ENCODE data around the gene NR2E1.

Gene NR2E1

GRCh38 chr6:108156180-108156937 lies 9.5 kb upstream of the NR2E1 start:
- H3K4me3 ChIP-seq (ENCODE audit: low read depth, low read length) = no peak overlapping the region
- DNase-seq (ENCODE audit: low read depth) = no peak
- TF ChIP-seq, protein P1, sequence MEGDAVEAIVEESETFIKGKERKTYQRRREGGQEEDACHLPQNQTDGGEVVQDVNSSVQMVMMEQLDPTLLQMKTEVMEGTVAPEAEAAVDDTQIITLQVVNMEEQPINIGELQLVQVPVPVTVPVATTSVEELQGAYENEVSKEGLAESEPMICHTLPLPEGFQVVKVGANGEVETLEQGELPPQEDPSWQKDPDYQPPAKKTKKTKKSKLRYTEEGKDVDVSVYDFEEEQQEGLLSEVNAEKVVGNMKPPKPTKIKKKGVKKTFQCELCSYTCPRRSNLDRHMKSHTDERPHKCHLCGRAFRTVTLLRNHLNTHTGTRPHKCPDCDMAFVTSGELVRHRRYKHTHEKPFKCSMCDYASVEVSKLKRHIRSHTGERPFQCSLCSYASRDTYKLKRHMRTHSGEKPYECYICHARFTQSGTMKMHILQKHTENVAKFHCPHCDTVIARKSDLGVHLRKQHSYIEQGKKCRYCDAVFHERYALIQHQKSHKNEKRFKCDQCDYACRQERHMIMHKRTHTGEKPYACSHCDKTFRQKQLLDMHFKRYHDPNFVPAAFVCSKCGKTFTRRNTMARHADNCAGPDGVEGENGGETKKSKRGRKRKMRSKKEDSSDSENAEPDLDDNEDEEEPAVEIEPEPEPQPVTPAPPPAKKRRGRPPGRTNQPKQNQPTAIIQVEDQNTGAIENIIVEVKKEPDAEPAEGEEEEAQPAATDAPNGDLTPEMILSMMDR (conservative IDR thresholded peaks at IDR 0.05; ENCODE audit: low read depth, low read length) = no peak

DNA sequence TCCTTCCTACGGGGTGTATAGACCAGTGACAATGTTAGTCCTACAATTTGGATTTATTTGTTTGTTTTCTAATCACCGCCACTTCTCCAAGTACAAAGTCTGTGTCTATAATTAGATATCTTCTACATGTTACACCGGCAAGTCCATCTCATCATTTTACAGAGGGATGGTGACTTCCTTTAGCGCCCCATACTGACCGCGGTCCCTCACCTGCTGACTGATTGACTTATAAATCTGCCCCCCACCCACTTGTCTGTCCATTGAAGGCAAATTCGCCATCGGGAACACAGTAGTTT lies 8.9 kb upstream of the NR2E1 start:
- no peak for DNase-seq (ENCODE audit: low read depth)
- H3K4me3 ChIP-seq (ENCODE audit: low read depth, low read length) = no peak overlapping the region
- TF ChIP-seq, protein P1 (conservative IDR thresholded peaks at IDR 0.05; ENCODE audit: low read depth, low read length) = no peak

DNA sequence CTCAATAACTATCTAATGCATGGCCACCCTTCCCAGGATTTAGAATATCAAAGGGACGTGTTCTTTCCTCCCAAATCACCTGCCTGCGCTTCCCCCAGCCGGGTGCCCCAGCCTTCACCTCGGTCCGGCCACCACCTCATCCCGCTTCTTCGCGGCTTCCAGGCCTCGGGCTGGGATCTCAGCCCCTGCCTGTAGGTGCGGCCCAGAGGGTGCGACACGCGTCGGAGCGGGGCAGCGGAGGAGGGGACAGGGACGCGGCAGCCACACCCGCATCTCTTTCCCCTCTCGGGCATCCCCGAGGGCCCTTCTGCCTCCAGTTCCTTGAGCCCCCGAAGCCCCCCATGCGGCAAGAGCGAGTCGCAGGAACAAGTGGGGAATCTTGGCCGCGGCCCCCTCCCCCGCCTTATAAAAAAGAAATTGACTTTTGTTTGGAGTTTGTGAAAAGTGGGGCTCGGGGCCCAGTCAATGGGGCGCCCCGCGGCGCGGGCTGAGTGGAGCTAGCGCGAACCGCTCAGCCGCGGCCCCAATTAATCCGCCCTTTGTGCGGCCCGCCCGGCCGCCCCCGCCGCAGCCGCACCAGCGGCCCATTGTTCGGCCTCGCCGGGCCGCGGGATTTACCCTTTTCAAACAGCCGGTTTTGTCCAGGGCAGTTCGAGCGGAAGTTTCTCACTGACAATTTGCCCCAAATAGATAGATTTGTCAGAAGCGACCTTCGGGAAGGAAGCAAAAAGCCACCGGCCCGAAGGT lies 8.4 kb upstream of the NR2E1 start:
- no peak for DNase-seq (ENCODE audit: low read depth)
- TF ChIP-seq, protein P1 (conservative IDR thresholded peaks at IDR 0.05; ENCODE audit: low read depth, low read length) = no peak
- H3K4me3 ChIP-seq (ENCODE audit: low read depth, low read length) = no peak overlapping the region

DNA sequence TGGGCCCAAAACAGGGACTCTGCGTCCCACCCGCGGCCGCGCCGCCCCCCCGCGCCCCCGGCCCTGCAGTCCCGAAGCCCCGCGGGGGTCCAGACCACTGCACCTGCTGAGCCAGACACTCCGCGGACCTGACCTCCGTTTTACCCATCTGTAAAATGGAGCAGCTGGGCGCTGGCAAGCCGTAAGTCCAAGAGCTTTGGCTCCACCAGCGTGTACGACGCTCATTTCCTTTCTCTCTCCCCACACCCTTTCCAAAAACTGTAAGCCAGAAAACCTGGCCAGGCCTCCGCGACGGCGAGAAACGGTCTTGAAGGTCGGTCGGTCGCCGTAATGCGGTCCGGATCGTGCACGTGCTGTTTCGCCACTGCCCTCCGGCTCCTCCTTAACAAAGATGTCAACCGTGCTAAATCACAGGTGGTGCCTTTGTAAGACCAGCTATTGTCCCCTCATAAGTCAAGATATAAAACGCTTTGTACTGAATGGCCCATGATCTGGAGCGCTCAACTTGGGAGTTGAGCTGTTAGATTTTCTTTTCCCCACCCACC lies 7.8 kb upstream of the NR2E1 start:
- TF ChIP-seq, protein P1 (conservative IDR thresholded peaks at IDR 0.05; ENCODE audit: low read depth, low read length) = no peak
- DNase-seq (ENCODE audit: low read depth) = no peak
- H3K4me3 ChIP-seq (ENCODE audit: low read depth, low read length) = no peak overlapping the region

DNA sequence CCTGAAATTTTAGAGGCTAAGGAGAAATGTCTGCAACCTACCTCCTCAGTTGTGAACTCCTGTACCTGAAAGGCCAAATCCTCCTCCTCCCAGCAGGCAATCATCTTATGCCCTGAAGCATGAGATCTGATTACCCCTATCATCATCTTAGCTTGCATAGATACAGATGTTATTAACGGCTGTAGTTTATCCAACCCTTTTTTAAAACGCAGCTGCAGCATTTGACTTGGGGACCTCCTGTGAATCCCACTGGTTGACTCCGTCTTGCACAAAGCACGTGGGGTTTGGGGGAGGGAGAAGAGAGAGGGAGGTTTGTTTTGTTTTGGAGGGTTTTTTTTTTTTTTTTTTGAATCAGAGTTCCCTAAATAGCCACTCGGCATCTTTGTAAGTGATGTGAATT lies 5.8 kb upstream of the NR2E1 start:
- no peak overlapping the region for H3K4me3 ChIP-seq (ENCODE audit: low read depth, low read length)
- DNase-seq (ENCODE audit: low read depth) = no peak
- TF ChIP-seq, protein P1 (conservative IDR thresholded peaks at IDR 0.05; ENCODE audit: low read depth, low read length) = no peak

DNA sequence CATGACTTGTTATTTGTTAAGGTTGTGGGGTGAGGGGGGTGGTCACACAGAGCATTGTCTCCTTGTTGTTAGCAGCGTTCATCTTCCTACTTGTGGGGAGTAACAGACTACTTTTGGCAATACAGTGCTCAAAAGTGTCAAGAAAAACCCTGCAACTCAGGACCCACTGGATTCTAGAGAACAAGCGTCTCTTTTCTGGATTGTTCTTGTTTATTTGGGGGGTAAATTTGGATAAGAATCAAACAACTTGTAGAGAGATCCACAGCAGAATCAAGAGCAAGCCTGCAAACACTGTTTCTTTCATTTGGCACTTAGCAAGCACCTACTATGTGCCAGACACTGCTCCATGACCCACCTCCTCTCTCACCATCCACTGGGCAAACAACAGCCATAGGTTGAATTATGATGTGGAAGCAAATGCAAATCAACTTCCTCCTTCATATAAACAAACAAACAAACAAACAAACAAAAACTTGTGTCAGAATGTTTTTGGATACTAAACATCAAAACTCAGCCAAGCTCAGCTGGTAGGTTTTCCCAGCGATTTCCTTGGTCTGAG lies 4.0 kb upstream of the NR2E1 start:
- TF ChIP-seq, protein P1 (conservative IDR thresholded peaks at IDR 0.05; ENCODE audit: low read depth, low read length) = no peak
- no peak overlapping the region for H3K4me3 ChIP-seq (ENCODE audit: low read depth, low read length)
- DNase-seq (ENCODE audit: low read depth) = no peak

Measured in choroid plexus epithelial cell (primary cell).